IPS-18c (cell line): Measurements from ENCODE around the gene RNF223.
"Not testable (repeated sequence)": the region's sequence is repeated elsewhere in the genome, so short reads cannot be mapped to it uniquely, and the experiment has no call there.

ENCODE experiments used
- H3K4me3 ChIP-seq: 2 replicates; pipeline ENCODE4 v1.7.0; 2013; ENCODE audit warnings: low read depth, mild to moderate bottlenecking, low read length, moderate library complexity; ENCODE audit not compliant: insufficient read depth
- H3K9me3 ChIP-seq: one replicate; pipeline ENCODE4 v1.6.1; 2013; ENCODE audit warnings: mild to moderate bottlenecking, low read length, moderate library complexity; ENCODE audit not compliant: control insufficient read depth, insufficient read depth

Gene RNF223

GRCh38 chr1:1058088-1058905 lies 15.8 kb downstream of the RNF223 start:
- no peaks in the 10 kb centered on the region for H3K9me3 ChIP-seq
- peak overlapping the region; percentile 63 for H3K4me3 ChIP-seq

- H3K9me3 ChIP-seq, H3K4me3 ChIP-seq: not testable (repeated sequence)
Observed at GRCh38 chr1:1057769-1058087, 16.4 kb downstream of the RNF223 start.

- H3K4me3 ChIP-seq, result no peak overlapping the region
- no peaks in the 10 kb centered on the region for H3K9me3 ChIP-seq
Observed at GRCh38 chr1:1055841-1056736, 18.0 kb downstream of the RNF223 start.

- Histone ChIP-seq H3K4me3 (no peak overlapping the region), H3K9me3 (no peaks in the 10 kb centered on the region)
Observed at GRCh38 chr1:1054971-1055370, 19.1 kb downstream of the RNF223 start.

GRCh38 chr1:1054099-1054700 lies 19.9 kb downstream of the RNF223 start:
- H3K9me3 ChIP-seq, result no peaks in the 10 kb centered on the region
- no peak overlapping the region for H3K4me3 ChIP-seq

- Histone ChIP-seq H3K4me3 (no peak overlapping the region), H3K9me3 (no peaks in the 10 kb centered on the region)
Observed at GRCh38 chr1:1053682-1054081, 20.4 kb downstream of the RNF223 start.

- no peaks in the 10 kb centered on the region for H3K9me3 ChIP-seq
- no peak overlapping the region for H3K4me3 ChIP-seq
Observed at GRCh38 chr1:1053022-1053421, 21.1 kb downstream of the RNF223 start.

GRCh38 chr1:1052003-1052840 lies 21.9 kb downstream of the RNF223 start:
- Histone ChIP-seq H3K4me3 (no peak overlapping the region), H3K9me3 (no peaks in the 10 kb centered on the region)

GRCh38 chr1:1051127-1051810 lies 22.8 kb downstream of the RNF223 start:
- no peak overlapping the region for H3K4me3 ChIP-seq
- no peaks in the 10 kb centered on the region for H3K9me3 ChIP-seq

GRCh38 chr1:1050577-1051052 lies 23.5 kb downstream of the RNF223 start:
- no peaks in the 10 kb centered on the region for H3K9me3 ChIP-seq
- no peak overlapping the region for H3K4me3 ChIP-seq

- H3K4me3 ChIP-seq, result no peak overlapping the region
- no peaks in the 10 kb centered on the region for H3K9me3 ChIP-seq
Observed at GRCh38 chr1:1049318-1050165, 24.6 kb downstream of the RNF223 start.

GRCh38 chr1:1048765-1049164 lies 25.3 kb downstream of the RNF223 start:
- no peak overlapping the region for H3K4me3 ChIP-seq

GRCh38 chr1:1047963-1048362 lies 26.1 kb downstream of the RNF223 start:
- H3K9me3 ChIP-seq, result no peaks in the 10 kb centered on the region
- H3K4me3 ChIP-seq, result no peak overlapping the region

More at GRCh38 chr1:1048765-1049164, 25.3 kb downstream of the RNF223 start:
- H3K9me3 ChIP-seq, result no peaks in the 10 kb centered on the region

GRCh38 chr1:1047407-1047806 lies 26.7 kb downstream of the RNF223 start:
- no peaks in the 10 kb centered on the region for H3K9me3 ChIP-seq

GRCh38 chr1:1046767-1047166 lies 27.3 kb downstream of the RNF223 start:
- Histone ChIP-seq H3K9me3 (no peaks in the 10 kb centered on the region), H3K4me3 (no peak overlapping the region)

More at GRCh38 chr1:1047407-1047806, 26.7 kb downstream of the RNF223 start:
- H3K4me3 ChIP-seq, result no peak overlapping the region

- H3K4me3 ChIP-seq, result no peak overlapping the region
- H3K9me3 ChIP-seq, result no peaks in the 10 kb centered on the region
Observed at GRCh38 chr1:1046243-1046642, 27.9 kb downstream of the RNF223 start.
